22Rv1 (cell line): ENCODE results near the gene PSAT1.
A peak's percentile ranks its signal among the peaks of the same experiment; 100 is the strongest.

Source experiments
- H3K27ac ChIP-seq: fragments of 450-650 bp; 2 replicates; pipeline ENCODE4 v1.5.1; 2017
- CTCF ChIP-seq: fragments of 450-650 bp; IDR thresholded peaks from 2 replicates; pipeline ENCODE4 v1.5.1; 2017; ENCODE audit warnings: mild to moderate bottlenecking
- ZFX ChIP-seq: fragments of 450-650 bp; IDR thresholded peaks from 2 replicates; pipeline ENCODE4 v1.6.1; 2017; ENCODE audit warnings: antibody characterized with exemption, borderline replicate concordance

The PSAT1 gene

DNA sequence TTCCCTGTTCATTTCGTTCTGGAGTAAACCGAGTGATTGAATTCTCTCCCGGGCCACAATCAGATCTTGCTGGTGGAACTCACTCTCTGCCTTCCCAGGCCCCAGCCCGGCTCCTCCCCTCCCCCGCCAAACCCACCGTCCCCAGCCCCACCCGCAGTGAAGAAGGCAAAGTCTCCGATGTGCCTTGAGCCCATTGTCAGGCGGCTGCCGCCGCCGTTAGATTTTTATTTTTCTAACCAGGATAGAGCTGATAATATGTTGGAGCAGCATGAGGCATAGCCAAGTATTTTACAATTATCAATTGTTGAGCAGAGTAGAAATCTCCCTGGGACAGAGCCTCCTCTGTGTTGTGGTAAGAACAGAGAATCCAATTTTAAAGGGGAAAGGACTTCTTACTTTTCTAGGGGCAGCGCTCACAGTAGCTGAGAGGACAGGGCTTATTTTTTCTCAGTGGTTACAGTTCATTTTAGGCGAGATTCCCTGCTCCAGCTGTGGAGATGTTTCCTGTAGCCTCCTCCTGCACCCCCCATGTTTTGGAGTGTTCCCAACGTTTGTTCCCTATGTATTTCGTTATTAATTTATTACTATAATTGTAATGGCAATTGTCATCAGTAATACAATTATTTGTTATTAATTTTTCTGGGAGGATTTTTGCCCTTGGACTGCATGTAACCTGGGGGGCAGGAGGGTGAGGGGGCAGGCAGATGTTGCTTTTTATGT is 1.3 kb downstream of the PSAT1 start:
- H3K27ac ChIP-seq, result peak overlapping the region; percentile 93
- TF ChIP-seq CTCF (no peak), ZFX (no peak)

DNA sequence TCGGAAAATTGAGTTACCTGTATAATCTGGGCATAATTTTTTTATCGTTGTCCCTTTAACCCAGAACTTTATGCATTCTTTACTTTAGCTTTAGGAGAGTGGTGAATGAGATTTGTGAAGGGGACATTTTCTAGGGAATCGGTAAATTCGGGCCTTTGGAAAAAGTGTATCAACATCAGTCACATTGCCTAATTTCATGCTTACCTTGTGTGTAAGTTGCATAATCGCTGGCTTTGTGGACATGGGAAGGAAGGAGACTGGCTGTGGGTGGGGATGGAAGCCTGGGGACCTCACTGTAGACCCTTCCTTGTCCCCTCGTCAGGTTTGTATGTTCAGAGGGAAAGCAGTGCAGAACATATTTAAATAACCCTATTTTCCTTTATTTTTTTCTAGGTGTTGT is 3.3 kb downstream of the PSAT1 start:
- TF ChIP-seq ZFX, result no peak
- TF ChIP-seq CTCF, result no peak
- H3K27ac ChIP-seq, result no peak overlapping the region

DNA sequence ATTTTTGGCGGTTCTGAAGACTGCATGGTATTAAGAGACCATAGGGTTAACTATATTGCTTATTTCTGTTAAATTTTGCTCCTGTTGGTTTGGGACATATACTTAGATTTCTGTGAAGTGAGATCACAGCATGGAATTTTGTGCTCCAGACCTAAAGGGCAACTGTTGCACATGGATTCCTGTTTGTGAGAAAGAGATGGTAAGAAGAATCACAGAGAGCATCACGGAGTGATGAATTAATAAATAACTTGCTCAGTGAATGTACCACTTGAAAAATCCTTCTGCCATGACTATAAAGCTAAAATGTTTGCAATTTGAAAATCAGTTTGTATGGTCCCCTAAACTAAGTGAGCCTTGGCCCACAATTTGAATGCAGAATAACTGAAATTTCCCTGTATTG is 4.5 kb downstream of the PSAT1 start:
- no peak for TF ChIP-seq CTCF
- no peak for TF ChIP-seq ZFX
- no peak overlapping the region for H3K27ac ChIP-seq

DNA sequence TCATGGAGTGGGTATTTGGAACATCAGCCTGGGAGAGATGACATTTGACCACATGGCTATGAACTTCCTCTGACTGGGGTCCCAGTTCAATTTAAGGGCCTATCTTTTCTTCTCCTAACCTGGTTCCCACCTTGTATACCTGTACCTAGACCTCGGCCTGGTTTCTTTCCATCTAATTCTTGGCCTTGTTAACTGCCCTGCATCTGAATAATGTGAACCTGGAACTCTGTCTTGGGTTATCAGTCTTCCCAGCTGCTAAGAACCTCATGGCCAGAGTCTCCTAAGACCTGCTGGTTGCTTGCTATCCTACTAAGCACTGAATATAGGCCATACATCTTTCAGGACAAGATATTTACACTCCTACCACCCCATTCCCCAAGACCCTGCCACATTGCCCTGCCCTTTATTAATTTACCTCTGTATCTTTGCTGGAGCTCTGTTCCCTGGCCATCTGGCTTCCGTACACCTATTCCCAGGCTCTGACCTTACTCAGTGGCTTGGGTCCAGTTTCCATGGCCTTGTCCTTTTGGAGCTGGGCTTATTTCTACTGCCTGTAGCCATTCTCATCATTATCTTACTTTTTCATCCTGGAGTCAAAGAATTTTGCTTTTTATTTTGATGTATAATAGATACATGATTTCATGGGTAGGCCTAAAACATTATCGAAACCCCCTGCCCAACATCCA is 6.6 kb downstream of the PSAT1 start:
- H3K27ac ChIP-seq, result no peak overlapping the region
- no peak for TF ChIP-seq CTCF
- TF ChIP-seq ZFX, result no peak

DNA sequence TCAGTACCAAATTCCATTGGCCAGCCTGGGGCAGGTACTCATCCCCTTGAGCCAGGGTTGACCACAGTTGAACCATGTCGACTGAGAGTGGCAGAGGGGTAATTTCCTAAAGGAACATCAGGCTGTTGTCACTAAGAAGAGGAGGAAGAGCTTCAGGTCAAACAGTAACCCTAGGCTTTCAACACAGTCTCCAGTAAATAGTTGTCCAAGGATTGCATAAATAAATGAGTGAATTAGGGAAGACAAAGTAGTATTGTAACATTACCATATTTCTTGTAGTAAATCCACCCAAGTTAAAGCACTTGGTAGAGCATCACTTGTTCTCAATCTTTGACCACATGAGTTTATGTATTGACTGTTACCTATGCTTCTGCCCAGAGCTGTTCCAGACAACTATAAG is 7.4 kb downstream of the PSAT1 start:
- no peak overlapping the region for H3K27ac ChIP-seq
- TF ChIP-seq ZFX (no peak), CTCF (no peak)

DNA sequence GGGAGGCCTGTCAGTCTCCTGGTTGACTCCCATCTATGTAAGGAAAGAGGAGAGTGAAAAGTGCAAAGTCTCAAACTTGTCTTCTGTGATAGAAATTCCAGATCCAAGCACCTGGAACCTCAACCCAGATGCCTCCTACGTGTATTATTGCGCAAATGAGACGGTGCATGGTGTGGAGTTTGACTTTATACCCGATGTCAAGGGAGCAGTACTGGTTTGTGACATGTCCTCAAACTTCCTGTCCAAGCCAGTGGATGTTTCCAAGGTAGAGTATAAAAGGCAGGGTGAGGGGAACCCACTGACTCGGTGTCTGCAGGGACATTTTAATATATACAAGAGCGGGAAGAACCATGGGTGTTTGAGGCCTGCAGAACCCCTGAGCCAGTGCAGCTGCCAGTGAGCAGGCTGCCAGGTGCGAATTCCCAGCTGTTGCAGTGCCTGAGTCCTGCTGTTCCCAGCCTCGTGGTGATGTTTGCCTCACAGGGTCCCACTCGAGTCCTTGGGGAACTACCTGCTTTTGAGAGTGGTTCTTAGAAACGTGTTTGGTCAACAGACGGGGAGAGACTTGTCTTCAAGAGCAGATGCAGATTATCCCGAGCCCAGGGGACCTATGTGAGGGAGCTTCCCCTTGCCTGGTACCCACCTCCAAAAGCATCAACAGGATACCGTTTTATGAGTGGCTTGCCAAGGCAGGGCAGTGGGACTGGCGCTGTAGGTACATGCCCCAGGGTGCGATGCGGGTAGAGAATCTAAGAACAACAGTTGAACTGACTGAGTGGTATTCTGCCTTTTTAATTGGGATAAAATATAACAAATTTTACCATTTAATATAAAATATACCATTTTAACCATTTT is 9.5 kb downstream of the PSAT1 start:
- H3K27ac ChIP-seq, result no peak overlapping the region
- TF ChIP-seq CTCF (no peak), ZFX (no peak)
